KMS-11 (cell line): ENCODE data around the gene ST6GALNAC5.

Source experiments
- H2AFZ ChIP-seq: fragments of 200-600 bp; sonication (generic); 2 replicates; pipeline ENCODE4 v1.6.1; 2016; ENCODE audit warnings: antibody characterized with exemption, mixed run types, low read depth
- H3K27ac ChIP-seq: fragments of 200-600 bp; sonication (generic); 2 replicates; pipeline ENCODE4 v1.6.1; 2016; ENCODE audit warnings: mild to moderate bottlenecking, mixed run types
- H3K27me3 ChIP-seq: fragments of 200-600 bp; sonication (generic); 2 replicates; pipeline ENCODE4 v1.6.1; 2017; ENCODE audit warnings: mild to moderate bottlenecking, low read depth, mixed run types, moderate library complexity; ENCODE audit not compliant: insufficient read depth
- H3K36me3 ChIP-seq: fragments of 200-600 bp; sonication (generic); 2 replicates; pipeline ENCODE4 v1.6.1; 2017; ENCODE audit warnings: mild to moderate bottlenecking, mixed run types; ENCODE audit not compliant: insufficient read depth
- H3K4me1 ChIP-seq: fragments of 200-600 bp; sonication (generic); 2 replicates; pipeline ENCODE4 v1.6.1; 2016; ENCODE audit warnings: mild to moderate bottlenecking, low read depth, mixed run types; ENCODE audit not compliant: poor library complexity, severe bottlenecking
- H3K4me2 ChIP-seq: fragments of 200-600 bp; sonication (generic); 2 replicates; pipeline ENCODE4 v1.7.0; 2016; ENCODE audit warnings: mild to moderate bottlenecking, mixed run types
- H3K4me3 ChIP-seq: fragments of 200-600 bp; sonication (generic); IDR thresholded peaks from 2 replicates; pipeline ENCODE4 v1.6.1; 2017; ENCODE audit warnings: low read depth, low read length, mixed read lengths; ENCODE audit not compliant: insufficient read depth
- H3K79me2 ChIP-seq: fragments of 200-600 bp; sonication (generic); 2 replicates; pipeline ENCODE4 v1.6.1; 2016; ENCODE audit warnings: low read depth, mixed run types; ENCODE audit not compliant: insufficient read depth
- H3K9ac ChIP-seq: fragments of 200-600 bp; sonication (generic); 2 replicates; pipeline ENCODE4 v1.6.1; 2016; ENCODE audit warnings: mild to moderate bottlenecking, mixed run types
- H4K20me1 ChIP-seq: fragments of 200-600 bp; sonication (generic); 2 replicates; pipeline ENCODE4 v1.6.1; 2016; ENCODE audit warnings: mild to moderate bottlenecking, mixed run types; ENCODE audit not compliant: insufficient read depth
- CTCF ChIP-seq: fragments of 200-600 bp; sonication (generic); conservative IDR thresholded peaks from 2 replicates; pipeline ENCODE4 v1.6.1; 2017; ENCODE audit warnings: low read depth, mild to moderate bottlenecking, antibody characterized with exemption, low read length, moderate library complexity, mixed read lengths

Gene ST6GALNAC5

DNA sequence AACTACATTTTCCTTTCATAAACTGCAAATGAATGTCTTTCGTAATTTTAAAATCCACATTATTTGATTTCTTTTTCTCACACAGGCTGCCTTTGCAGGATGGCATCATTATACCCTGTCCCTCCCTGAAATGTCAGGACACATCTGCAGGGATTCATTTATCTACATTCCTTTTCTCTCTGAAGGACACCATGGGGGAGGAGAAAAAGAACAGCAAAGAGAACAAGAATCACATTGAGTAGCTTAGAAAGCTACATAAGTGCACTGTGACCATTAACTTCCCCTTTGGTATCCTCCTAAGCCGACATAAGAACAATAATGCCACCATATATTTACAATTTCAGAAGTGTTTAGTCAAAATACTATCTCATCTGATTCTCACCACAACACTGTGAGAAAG lies 222.5 kb downstream of the ST6GALNAC5 start:
- H3K27me3 ChIP-seq: no peaks in the 10 kb centered on the region
- H2AFZ ChIP-seq: no peak overlapping the region
- no peaks in the 10 kb centered on the region for H3K4me1 ChIP-seq
- no peak overlapping the region for H3K4me3 ChIP-seq
- H4K20me1 ChIP-seq: no peaks in the 10 kb centered on the region
- TF ChIP-seq CTCF: no peak
- H3K9ac ChIP-seq: no peak overlapping the region
- no peak overlapping the region for H3K27ac ChIP-seq
- H3K79me2 ChIP-seq: no peaks in the 10 kb centered on the region
- no peaks in the 10 kb centered on the region for H3K36me3 ChIP-seq
- H3K4me2 ChIP-seq: no peak overlapping the region

- H2AFZ ChIP-seq: no peak overlapping the region
- no peaks in the 10 kb centered on the region for H3K27me3 ChIP-seq
- no peak overlapping the region for H3K27ac ChIP-seq
- H4K20me1 ChIP-seq: no peaks in the 10 kb centered on the region
- no peak overlapping the region for H3K4me3 ChIP-seq
- no peaks in the 10 kb centered on the region for H3K4me1 ChIP-seq
- no peak for TF ChIP-seq CTCF
- no peak overlapping the region for H3K4me2 ChIP-seq
- H3K79me2 ChIP-seq: no peaks in the 10 kb centered on the region
- no peaks in the 10 kb centered on the region for H3K36me3 ChIP-seq
- H3K9ac ChIP-seq: no peak overlapping the region
Observed at GRCh38 chr1:77095236-77095635, 228.0 kb downstream of the ST6GALNAC5 start.

GRCh38 chr1:77096496-77097255 lies 229.4 kb downstream of the ST6GALNAC5 start:
- Histone ChIP-seq H3K4me3 (no peak overlapping the region), H3K27me3 (no peaks in the 10 kb centered on the region), H3K36me3 (no peaks in the 10 kb centered on the region), H3K9ac (no peak overlapping the region), H3K27ac (no peak overlapping the region), H2AFZ (no peak overlapping the region), H3K4me1 (no peaks in the 10 kb centered on the region), H3K4me2 (no peak overlapping the region), H4K20me1 (no peaks in the 10 kb centered on the region), H3K79me2 (no peaks in the 10 kb centered on the region)
- TF ChIP-seq CTCF: no peak

DNA sequence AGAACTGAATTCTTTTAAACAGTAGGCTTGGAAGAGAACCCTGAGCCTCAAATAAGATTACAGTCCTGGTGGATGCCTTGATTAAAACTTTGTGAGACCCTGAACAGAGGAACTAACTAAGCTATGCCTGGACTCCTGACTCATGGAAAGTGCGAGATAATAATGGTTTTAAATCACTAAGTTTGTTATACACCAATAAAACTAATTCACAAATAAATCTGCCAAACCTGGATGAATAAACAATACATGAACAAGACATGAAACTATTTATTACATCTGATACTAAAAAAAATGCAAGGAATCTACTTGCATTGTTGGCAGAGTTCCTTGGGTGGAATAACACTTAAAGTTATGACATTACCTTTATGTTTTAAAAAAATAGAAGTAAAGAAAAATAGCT lies 233.6 kb downstream of the ST6GALNAC5 start:
- H3K4me2 ChIP-seq: no peak overlapping the region
- no peak overlapping the region for H3K27ac ChIP-seq
- no peaks in the 10 kb centered on the region for H4K20me1 ChIP-seq

More for the DNA sequence above, 233.6 kb downstream of the ST6GALNAC5 start:
- TF ChIP-seq CTCF: no peak
- H3K36me3 ChIP-seq: no peaks in the 10 kb centered on the region
- H3K9ac ChIP-seq: no peak overlapping the region
- no peaks in the 10 kb centered on the region for H3K4me1 ChIP-seq
- H3K79me2 ChIP-seq: no peaks in the 10 kb centered on the region
- no peak overlapping the region for H2AFZ ChIP-seq
- H3K4me3 ChIP-seq: no peak overlapping the region
- no peaks in the 10 kb centered on the region for H3K27me3 ChIP-seq
